A673 (cell line): ENCODE results near the gene CHTF8. TPM values are rescaled to one million over a fixed set of nuclear protein-coding genes. Genes with fewer than 3 reads are reported as not detected.

Source experiments
- BruUV-seq: library from RNA; stranded (reverse); fragments of 400-500 nt; replicated peaks from 2 replicates; lab custom pipeline; 2021; lab: Mats Ljungman, UMichigan
- CTCF ChIA-PET: fragments of 300-600 bp; sonication (Branson Sonifier 250); formaldehyde crosslinking; loops from one replicate; lab custom pipeline; 2022; ENCODE audit warnings: antibody characterized with exemption; lab: Charles Lee
- POLR2A ChIA-PET: fragments of 300-600 bp; sonication (Branson Sonifier 250); formaldehyde crosslinking; loops from one replicate; lab custom pipeline; 2022; ENCODE audit warnings: antibody characterized with exemption; ENCODE audit not compliant: low non-redundant PET; lab: Charles Lee
- DNase-seq: peaks from one replicate; pipeline ENCODE4 v3.0.0-alpha.2; 2015; ENCODE audit warnings: low spot score
- H3K27ac ChIP-seq: fragments of 200-600 bp; sonication (generic); 2 replicates; pipeline ENCODE4 v1.5.1; 2016; ENCODE audit warnings: mixed run types, low read depth, mild to moderate bottlenecking, mixed read lengths, antibody characterized with exemption, low read length; ENCODE audit not compliant: poor library complexity, severe bottlenecking
- H3K27me3 ChIP-seq: fragments of 200-600 bp; sonication (generic); replicated peaks from 2 replicates; pipeline ENCODE4 v1.6.1; 2017; ENCODE audit warnings: mixed run types, low read depth, mild to moderate bottlenecking, mixed read lengths, antibody characterized with exemption, low read length; ENCODE audit not compliant: insufficient read depth, poor library complexity
- H3K36me3 ChIP-seq: fragments of 200-600 bp; sonication (generic); 2 replicates; pipeline ENCODE4 v1.6.1; 2016; ENCODE audit warnings: mixed run types, mild to moderate bottlenecking, mixed read lengths, antibody characterized with exemption, low read length; ENCODE audit not compliant: insufficient read depth, poor library complexity, severe bottlenecking
- H3K4me1 ChIP-seq: fragments of 200-600 bp; sonication (generic); 2 replicates; pipeline ENCODE4 v1.6.1; 2017; ENCODE audit warnings: mixed run types, mild to moderate bottlenecking, mixed read lengths, antibody characterized with exemption, low read length; ENCODE audit not compliant: insufficient read depth, poor library complexity, severe bottlenecking
- H3K4me3 ChIP-seq: fragments of 200-600 bp; sonication (generic); 2 replicates; pipeline ENCODE4 v1.5.1; 2016; ENCODE audit warnings: low read depth, mixed run types, mild to moderate bottlenecking, mixed read lengths, low read length; ENCODE audit not compliant: poor library complexity, severe bottlenecking
- H3K9me3 ChIP-seq: fragments of 200-600 bp; sonication (generic); 2 replicates; pipeline ENCODE4 v1.6.1; 2016; ENCODE audit warnings: mixed run types, low read depth, mild to moderate bottlenecking, mixed read lengths, antibody characterized with exemption, low read length; ENCODE audit not compliant: poor library complexity, severe bottlenecking
- EZH2 ChIP-seq: fragments of 200-600 bp; sonication (generic); IDR thresholded peaks from 2 replicates; pipeline ENCODE4 v1.6.1; 2017; ENCODE audit warnings: borderline replicate concordance, low read depth, mild to moderate bottlenecking, mixed read lengths, antibody characterized with exemption, low read length; ENCODE audit not compliant: poor library complexity, severe bottlenecking
- intact Hi-C: fragments of 100-400 bp; cut with micrococcal nuclease; formaldehyde crosslinking; loops from one replicate; pipeline ENCODE4 v1.10.0; 2022; ENCODE audit not compliant: unreplicated experiment
- total RNA-seq: library from RNA; stranded (reverse); gene quantifications from 2 replicates; pipeline ENCODE4 v1.2.3, GENCODE V29; 2021
- TF ChIP-seq, protein P1 (sequence below): fragments of 300-800, 200-600 bp; sonication (generic); conservative IDR thresholded peaks from 2 replicates; pipeline ENCODE4 v1.5.1; 2017; ENCODE audit warnings: low read depth, mild to moderate bottlenecking, antibody characterized with exemption, low read length, moderate library complexity, mixed read lengths

CHTF8 gene
- total RNA-seq, 1 experiment from 2014 or later: 113 TPM

DNA sequence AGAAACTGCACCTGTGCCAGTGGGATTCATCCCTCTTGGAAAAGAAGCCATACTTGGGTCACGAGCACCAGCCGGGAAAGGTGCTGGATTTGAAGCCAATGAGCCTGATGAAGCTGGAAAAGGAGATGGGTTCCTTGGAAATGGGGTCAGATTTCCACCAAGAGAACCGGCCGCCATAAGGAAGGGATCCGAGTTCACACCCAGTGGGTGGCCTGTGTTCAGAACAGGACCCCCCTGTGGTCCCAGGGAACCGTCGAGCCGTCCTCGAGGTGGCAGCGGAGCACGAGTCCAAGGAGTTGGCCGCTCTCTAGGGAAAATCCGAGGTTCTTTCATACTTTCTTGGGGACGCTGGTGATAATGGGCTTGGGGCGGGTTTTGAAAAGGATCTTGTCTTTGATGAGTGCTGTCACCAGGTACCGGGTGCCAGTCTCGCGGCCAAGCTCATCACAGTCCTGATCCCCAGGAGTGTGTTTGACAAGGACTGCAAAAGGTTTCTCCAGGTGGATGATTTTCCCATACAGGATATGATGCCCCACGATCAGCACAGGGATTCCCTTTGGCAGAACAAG, 12.2 kb downstream of the CHTF8 start:
- BruUV-seq: no TSS peak
- H3K4me3 ChIP-seq: no peak overlapping the region
- H3K9me3 ChIP-seq: no peaks in the 10 kb centered on the region
- CTCF ChIA-PET: no interaction called here
- DNase-seq: no peak
- H3K36me3 ChIP-seq: peaks cover 45% of the 10 kb centered on the region
- intact Hi-C loops: no loop called here
- POLR2A ChIA-PET: no interaction called here
- no peaks in the 10 kb centered on the region for H3K27me3 ChIP-seq
- no peak for TF ChIP-seq EZH2
- TF ChIP-seq, protein P1, sequence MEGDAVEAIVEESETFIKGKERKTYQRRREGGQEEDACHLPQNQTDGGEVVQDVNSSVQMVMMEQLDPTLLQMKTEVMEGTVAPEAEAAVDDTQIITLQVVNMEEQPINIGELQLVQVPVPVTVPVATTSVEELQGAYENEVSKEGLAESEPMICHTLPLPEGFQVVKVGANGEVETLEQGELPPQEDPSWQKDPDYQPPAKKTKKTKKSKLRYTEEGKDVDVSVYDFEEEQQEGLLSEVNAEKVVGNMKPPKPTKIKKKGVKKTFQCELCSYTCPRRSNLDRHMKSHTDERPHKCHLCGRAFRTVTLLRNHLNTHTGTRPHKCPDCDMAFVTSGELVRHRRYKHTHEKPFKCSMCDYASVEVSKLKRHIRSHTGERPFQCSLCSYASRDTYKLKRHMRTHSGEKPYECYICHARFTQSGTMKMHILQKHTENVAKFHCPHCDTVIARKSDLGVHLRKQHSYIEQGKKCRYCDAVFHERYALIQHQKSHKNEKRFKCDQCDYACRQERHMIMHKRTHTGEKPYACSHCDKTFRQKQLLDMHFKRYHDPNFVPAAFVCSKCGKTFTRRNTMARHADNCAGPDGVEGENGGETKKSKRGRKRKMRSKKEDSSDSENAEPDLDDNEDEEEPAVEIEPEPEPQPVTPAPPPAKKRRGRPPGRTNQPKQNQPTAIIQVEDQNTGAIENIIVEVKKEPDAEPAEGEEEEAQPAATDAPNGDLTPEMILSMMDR: no peak
- no peak overlapping the region for H3K27ac ChIP-seq
- H3K4me1 ChIP-seq: no peaks in the 10 kb centered on the region

DNA sequence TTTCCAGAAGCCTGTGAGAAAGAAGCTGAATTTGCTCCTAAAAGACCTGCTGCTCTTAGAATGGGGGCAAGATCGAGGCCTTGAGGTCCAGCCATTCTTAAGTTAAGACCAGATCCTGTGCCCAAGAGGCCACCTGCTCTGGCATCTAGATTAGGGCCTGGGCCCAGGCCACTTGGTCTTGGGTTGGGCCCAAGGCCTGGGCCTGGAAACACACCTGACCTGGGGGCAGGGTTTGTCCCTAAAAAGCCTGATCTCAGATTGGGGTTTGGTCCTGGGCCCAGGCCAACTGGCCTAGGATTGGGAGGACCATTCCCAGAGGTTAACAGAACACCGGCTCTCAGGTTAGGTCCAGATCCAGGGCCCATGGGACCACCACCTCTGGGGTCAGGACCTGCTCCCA, 12.9 kb downstream of the CHTF8 start:
- ChIA-PET POLR2A (no interaction called here), CTCF (interaction anchor here (1.6 kb wide), 1 partner anchor 11 kb away, joined by 3 read pairs; no protein-coding TSS in a partner anchor)
- no peaks in the 10 kb centered on the region for H3K9me3 ChIP-seq
- no TSS peak for BruUV-seq
- no peak overlapping the region for H3K4me3 ChIP-seq
- no peak for DNase-seq
- no peak for TF ChIP-seq EZH2
- TF ChIP-seq, protein P1: no peak
- H3K27ac ChIP-seq: no peak overlapping the region
- peaks cover 48% of the 10 kb centered on the region for H3K36me3 ChIP-seq
- no peaks in the 10 kb centered on the region for H3K27me3 ChIP-seq
- H3K4me1 ChIP-seq: no peaks in the 10 kb centered on the region
- intact Hi-C loops: no loop called here

DNA sequence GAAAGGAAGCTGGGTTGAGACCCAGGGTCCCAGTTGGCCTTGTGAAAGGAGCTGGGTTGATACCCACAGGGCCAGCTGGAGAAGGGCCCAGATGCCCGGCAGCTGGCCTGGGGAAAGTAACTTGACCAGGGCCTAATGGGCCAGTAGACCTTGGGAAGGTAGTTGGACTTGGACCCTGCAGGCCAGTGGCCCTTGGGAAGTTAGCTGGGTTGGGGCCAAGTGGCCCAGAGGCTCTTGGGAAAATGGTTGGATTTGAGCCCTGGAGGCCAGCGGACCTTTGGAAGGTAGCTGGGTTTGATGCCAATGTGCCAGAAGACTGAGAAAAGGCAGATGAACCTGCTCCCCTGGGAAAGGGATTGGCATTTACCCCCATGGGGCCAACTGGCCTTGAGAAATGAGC, 13.4 kb downstream of the CHTF8 start:
- CTCF ChIA-PET: interaction anchor here (1.6 kb wide), 1 partner anchor 10 kb away, joined by 3 read pairs; no protein-coding TSS in a partner anchor
- Histone ChIP-seq H3K9me3 (no peaks in the 10 kb centered on the region), H3K27me3 (no peaks in the 10 kb centered on the region), H3K4me3 (no peak overlapping the region), H3K27ac (no peak overlapping the region), H3K36me3 (peaks cover 48% of the 10 kb centered on the region), H3K4me1 (no peaks in the 10 kb centered on the region)
- BruUV-seq: no TSS peak
- no peak for DNase-seq
- POLR2A ChIA-PET: no interaction called here
- intact Hi-C loops: no loop called here
- TF ChIP-seq, protein P1: no peak
- TF ChIP-seq EZH2: no peak
